ENCODE measurements around the gene TERB2.
"Not testable (repeated sequence)": the region's sequence is repeated elsewhere in the genome, so short reads cannot be mapped to it uniquely, and the experiment has no call there.

Gene TERB2

GRCh38 chr15:45003731-45004410 is 47.4 kb downstream of the TERB2 start:
- not testable (repeated sequence) for ATAC-seq

DNA sequence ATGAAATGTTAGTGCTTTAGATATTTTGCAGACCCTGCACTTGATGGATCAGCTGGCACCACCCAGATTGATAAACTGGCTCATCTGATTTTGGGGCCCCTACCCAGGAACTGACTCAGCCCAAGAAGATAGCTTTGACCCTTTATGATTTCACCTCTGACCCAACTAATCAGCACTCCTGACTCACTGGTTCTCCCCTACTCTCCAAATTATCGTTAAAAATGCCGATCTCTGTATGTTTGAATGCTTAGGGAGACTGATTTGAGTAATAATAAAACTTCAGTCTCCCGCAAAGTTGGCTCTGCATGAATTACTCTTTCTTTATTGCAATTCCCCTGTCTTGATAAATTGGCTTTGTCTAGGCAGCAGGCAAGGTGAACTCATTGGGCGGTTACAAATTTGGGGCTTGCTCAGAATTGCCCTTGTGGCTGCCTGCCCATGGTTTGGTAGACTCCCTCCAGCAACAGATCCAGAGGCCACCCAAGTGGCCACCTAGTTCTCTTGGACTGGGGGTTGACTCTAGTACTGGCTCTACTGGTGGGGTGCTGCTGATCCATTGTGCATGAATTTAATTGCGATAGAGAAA is 48.2 kb downstream of the TERB2 start:
- ATAC-seq: not testable (repeated sequence)

GRCh38 chr15:45009046-45009445 is 52.6 kb downstream of the TERB2 start:
- ATAC-seq: no peak

GRCh38 chr15:45015114-45015513 is 58.6 kb downstream of the TERB2 start:
- not testable (repeated sequence) for ATAC-seq

GRCh38 chr15:45020222-45020900 is 63.9 kb downstream of the TERB2 start:
- not testable (repeated sequence) for ATAC-seq

DNA sequence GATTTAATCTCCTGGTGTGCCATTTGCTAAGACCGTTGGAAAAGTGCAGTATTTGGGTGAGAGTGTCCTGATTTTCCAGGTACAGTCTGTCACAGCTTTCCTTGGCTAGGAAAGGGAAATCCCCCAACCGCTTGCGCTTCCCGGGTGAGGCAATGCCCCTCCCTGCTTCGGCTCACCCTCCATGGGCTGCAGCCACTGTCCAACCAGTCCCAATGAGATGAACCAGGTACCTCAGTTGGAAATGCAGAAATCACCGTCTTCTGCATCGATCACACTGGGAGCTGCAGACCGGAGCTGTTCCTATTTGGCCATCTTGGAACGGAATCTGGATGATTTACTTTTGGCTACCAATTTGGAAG is 64.4 kb downstream of the TERB2 start:
- not testable (repeated sequence) for ATAC-seq

GRCh38 chr15:45021348-45021747 is 64.9 kb downstream of the TERB2 start:
- ATAC-seq: no peak

DNA sequence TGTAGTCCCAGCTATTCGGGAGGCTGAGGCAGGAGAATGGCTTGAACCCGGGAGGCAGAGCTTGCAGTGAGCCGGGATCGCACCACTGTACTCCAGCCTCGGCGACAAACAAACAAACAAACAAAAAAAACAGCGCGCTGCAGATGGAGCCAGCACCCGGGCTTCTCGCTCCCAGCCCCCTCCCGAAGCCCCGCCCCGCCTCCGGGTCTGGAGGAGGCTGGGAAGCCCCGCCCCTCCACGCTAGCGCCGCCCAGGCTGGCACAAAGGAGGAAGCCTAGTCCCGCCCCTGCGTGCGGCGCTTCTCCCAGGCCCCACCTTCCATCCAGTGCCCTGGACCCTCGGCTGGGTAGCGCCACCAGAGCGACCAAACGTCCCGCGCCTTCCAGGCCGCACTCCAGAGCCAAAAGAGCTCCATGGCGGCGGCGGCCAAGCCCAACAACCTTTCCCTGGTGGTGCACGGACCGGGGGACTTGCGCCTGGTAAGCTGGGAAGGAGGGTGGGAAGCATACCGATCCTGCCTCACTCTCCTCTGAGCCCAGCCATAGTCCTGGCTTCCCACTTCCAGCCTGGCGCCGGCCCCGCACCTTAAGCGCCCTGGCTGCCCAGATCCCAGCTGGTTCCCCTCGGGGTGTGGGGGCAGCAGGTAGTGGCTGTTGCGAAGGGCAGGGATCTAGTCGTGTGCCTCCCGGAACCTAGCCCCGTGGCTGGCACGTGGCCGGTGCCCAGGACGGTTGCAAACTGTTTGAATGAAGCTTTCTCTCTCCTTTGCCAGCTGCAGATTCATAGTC is 66.6 kb downstream of the TERB2 start, which contains the start of gene SORD:
Gene SORD (plus strand): TSS at position 325 of the 788 bp plus-strand sequence. CDS start 89 bp downstream, at position 414.
- peak; percentile 98 for ATAC-seq

DNA sequence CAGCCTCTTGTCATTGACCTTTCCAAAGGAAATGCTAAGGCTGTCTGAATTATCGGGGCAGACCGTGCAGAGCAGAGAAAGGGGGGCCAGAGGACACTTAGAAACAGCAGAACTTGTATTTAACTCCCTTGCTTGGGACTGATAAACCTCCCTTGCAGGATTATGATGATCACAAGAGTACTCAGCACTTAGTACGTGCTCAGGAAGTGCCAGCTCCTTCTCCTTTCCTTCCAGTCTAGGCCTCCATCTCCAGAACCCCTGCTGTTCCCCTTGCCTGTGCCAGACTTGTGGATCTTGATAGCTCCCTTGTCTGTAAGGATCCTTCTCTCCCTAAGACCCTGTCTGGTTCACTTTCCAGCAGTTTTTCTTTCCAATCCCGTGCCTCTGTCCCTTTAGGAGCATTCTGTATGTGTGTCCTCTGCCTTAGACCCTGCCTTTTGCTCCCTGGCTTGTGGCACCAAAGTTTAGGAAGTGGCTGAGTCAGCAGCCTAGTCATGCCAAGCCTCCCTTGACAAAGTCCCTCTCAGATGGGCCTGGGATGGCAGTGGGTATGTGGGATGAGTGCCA is 67.3 kb downstream of the TERB2 start:
- ATAC-seq: peak in 1 of 2 donors; percentile 8

GRCh38 chr15:45024649-45025048 is 68.2 kb downstream of the TERB2 start:
- not testable (repeated sequence) for ATAC-seq

GRCh38 chr15:45025627-45026026 is 69.1 kb downstream of the TERB2 start:
- ATAC-seq: not testable (repeated sequence)

GRCh38 chr15:45026651-45027190 is 70.2 kb downstream of the TERB2 start:
- no peak for ATAC-seq

DNA sequence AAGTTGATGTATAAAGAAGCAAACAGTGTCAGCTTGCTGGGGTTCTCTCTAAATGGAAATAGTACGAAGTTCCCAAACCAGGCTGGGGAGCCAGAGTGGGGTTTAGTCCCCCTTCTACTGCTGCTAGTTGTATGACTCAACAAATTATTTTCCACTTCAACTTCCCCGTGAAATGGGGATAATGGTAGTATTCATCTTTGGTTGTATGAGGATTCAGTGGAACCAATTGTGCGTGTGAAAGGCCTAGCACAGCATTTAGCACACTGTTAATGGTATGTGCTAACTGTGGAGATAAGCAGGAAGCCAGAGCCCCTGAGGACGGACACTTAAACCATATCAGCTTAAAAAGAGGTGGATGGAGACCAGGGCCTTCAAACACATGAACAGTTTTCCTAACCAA is 70.7 kb downstream of the TERB2 start:
- ATAC-seq: no peak

All from activated CD4-positive, CD25-positive, alpha-beta regulatory T cell treated with anti-CD3 and anti-CD28 coated beads, Interleukin-2, amount 50 U/mL, for 24 hours (primary cell).